Measurements from ENCODE around the gene EMILIN2.
"Not testable (repeated sequence)": the region's sequence is repeated elsewhere in the genome, so short reads cannot be mapped to it uniquely, and the experiment has no call there.

Gene EMILIN2

GRCh38 chr18:2901423-2901985 lies 54.7 kb downstream of the EMILIN2 start:
- DNase-seq = no peak

GRCh38 chr18:2902327-2902726 lies 55.5 kb downstream of the EMILIN2 start:
- no peak for DNase-seq

- DNase-seq = no peak
These were observed 56.2 kb downstream of the EMILIN2 start for GRCh38 chr18:2903006-2903405.

GRCh38 chr18:2905854-2906703 lies 59.3 kb downstream of the EMILIN2 start:
- DNase-seq = peak; percentile 27

- peak; percentile 46 for DNase-seq
These were observed 60.1 kb downstream of the EMILIN2 start for GRCh38 chr18:2906704-2907549.

- no peak for DNase-seq
These were observed 60.8 kb downstream of the EMILIN2 start for GRCh38 chr18:2907550-2908135.

GRCh38 chr18:2908166-2908945 lies 61.5 kb downstream of the EMILIN2 start:
- DNase-seq = no peak

GRCh38 chr18:2908946-2909335 lies 62.1 kb downstream of the EMILIN2 start:
- no peak for DNase-seq

- DNase-seq = no peak
These were observed 62.8 kb downstream of the EMILIN2 start for GRCh38 chr18:2909431-2910140.

GRCh38 chr18:2910261-2910660 lies 63.5 kb downstream of the EMILIN2 start:
- no peak for DNase-seq

GRCh38 chr18:2910751-2911425 lies 64.1 kb downstream of the EMILIN2 start:
- DNase-seq = no peak

GRCh38 chr18:2911533-2911932 lies 64.7 kb downstream of the EMILIN2 start:
- DNase-seq = no peak

- no peak for DNase-seq
These were observed 65.8 kb downstream of the EMILIN2 start for GRCh38 chr18:2912357-2913299.

- DNase-seq = no peak
These were observed 66.7 kb downstream of the EMILIN2 start for GRCh38 chr18:2913398-2914005.

- no peak for DNase-seq
These were observed 67.5 kb downstream of the EMILIN2 start for GRCh38 chr18:2914185-2914880.

GRCh38 chr18:2914881-2915240 lies 68.1 kb downstream of the EMILIN2 start:
- no peak for DNase-seq

GRCh38 chr18:2915486-2915885 lies 68.7 kb downstream of the EMILIN2 start:
- not testable (repeated sequence) for DNase-seq

- no peak for DNase-seq
These were observed 69.4 kb downstream of the EMILIN2 start for GRCh38 chr18:2916184-2916583.
